Fibroblast of the aortic adventitia (primary cell): ENCODE results near the gene MMP20. TPM values are rescaled to one million over a fixed set of nuclear protein-coding genes. Genes with fewer than 3 reads are reported as not detected.

ENCODE experiments used
- DNase-seq: peaks from one replicate; pipeline ENCODE4 v3.0.0-alpha.2; 2010; ENCODE audit warnings: low read depth
- H3K4me3 ChIP-seq: 2 replicates; pipeline ENCODE4 v1.5.1; 2011; ENCODE audit warnings: low read depth, mild to moderate bottlenecking, control low read depth, low read length, moderate library complexity
- CTCF ChIP-seq: IDR thresholded peaks from 2 replicates; pipeline ENCODE4 v1.5.1; 2011; ENCODE audit warnings: mild to moderate bottlenecking, low read length, control low read depth, inconsistent platforms; ENCODE audit not compliant: insufficient read depth
- total RNA-seq: library from RNA; depleted of rRNA; stranded (reverse); fragments of >200 nt; gene quantifications from 2 replicates; pipeline ENCODE4 v1.2.3, GENCODE V29; 2012; ENCODE audit warnings: low replicate concordance

Gene MMP20
- total RNA-seq, 1 donor = not detected

DNA sequence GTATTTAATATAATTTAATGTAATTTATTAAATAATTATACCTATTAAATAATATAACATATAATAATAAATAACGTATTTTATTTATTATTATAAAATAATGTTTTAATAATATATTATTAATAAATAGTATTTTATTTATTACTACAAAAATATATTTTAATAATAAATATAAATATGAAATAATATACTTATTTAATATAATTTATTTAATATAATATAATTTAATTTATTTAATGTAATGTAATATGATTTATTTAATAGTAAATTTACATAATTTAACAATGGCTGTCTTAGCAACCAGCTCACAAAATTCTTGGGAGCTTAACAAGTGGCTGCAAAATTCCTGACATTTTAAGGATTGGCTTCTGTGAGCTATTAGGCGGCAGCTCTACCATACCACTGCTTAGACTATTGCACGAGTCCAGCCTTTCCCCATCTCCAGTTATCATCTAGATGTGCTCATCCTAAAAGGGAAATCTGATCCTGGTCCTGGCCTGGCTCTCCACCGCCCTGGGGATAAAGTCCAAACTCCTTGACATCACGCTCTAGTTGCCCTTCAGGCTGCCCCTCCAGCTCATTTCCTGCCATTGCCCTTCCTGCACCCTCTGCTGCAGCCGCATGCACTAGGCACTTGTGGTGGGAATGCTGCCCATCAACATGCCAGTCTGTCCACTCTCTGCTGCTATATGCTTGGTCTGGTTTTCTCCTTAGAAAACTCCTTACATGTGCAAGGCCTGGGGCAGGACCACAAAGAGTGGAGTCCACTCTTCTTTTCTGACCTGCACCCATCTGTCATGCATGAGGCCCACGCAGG is 9.8 kb downstream of the MMP20 start:
- no peak for DNase-seq
- H3K4me3 ChIP-seq = no peak overlapping the region
- TF ChIP-seq CTCF = no peak

DNA sequence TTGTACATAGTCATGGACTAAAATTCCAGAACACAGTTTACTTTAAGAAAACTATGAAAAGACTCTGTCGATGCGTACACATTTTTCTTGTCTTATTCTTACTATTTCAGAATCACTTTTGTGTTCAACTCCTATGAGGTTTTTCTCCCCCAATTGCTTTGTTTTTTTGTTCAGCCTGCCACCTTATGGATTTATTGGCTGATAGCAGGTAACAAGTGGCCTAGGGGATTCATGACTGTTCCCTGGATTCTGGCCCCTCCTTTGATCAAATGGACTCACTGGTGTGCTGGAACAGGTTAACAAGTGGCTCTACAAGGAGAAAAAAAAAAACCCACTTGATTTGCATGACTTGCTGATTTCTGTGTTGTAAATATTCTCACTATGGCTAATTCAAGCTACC is 10.6 kb downstream of the MMP20 start:
- peak; percentile 10 for TF ChIP-seq CTCF
- no peak overlapping the region for H3K4me3 ChIP-seq
- no peak for DNase-seq

GRCh38 chr11:102614031-102614430 is 11.1 kb downstream of the MMP20 start:
- TF ChIP-seq CTCF = no peak
- H3K4me3 ChIP-seq = no peak overlapping the region
- DNase-seq = no peak

GRCh38 chr11:102613450-102613849 is 11.7 kb downstream of the MMP20 start:
- DNase-seq = no peak
- no peak overlapping the region for H3K4me3 ChIP-seq
- TF ChIP-seq CTCF = no peak

GRCh38 chr11:102611291-102611690 is 13.8 kb downstream of the MMP20 start:
- DNase-seq = no peak
- H3K4me3 ChIP-seq = no peak overlapping the region
- no peak for TF ChIP-seq CTCF

DNA sequence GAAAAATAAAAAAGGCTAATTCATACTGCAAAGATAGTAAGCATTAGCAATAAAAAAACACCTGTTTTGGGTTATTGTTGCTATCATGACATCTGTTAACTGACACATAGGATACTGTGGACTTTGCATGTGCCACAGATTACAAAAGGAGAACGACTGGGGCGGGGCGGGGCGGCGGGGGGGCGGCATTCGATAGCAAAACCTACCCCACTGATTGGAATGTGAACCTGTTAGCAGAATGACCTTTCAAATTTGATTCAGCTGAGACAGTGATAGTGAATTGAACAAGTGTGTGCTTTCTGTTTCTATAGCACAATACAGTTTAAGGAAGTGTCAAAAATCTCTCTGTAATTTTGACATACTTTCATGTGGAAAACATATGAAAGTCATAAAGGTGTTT is 14.9 kb downstream of the MMP20 start:
- no peak for DNase-seq
- TF ChIP-seq CTCF = no peak
- no peak overlapping the region for H3K4me3 ChIP-seq

DNA sequence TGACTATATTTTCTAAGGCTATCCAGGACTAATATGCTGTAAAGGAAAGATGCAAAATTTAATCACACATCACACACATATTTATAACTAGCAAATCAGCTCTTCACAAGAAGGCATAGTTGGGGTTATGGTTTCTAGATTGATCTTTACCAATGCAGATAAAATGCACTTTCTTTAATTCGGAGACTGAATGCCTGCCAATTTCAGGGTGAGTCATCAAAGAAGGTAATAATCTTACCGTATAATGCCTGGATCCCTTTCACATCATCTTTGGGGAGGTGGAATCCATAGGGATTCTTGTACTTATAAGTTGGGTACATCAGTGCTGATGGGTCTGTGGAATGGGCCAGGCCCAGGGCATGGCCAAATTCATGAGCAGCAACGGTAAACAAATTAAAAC is 16.4 kb downstream of the MMP20 start:
- DNase-seq = no peak
- no peak for TF ChIP-seq CTCF
- no peak overlapping the region for H3K4me3 ChIP-seq
